Smooth muscle cell (in vitro differentiated cells): Measurements from ENCODE around the gene SPATA6L. TPM values are rescaled to one million over a fixed set of nuclear protein-coding genes. Genes with fewer than 3 reads are reported as not detected.

Source experiments
- DNase-seq: peaks from one replicate; lab custom pipeline; 2025; ENCODE audit not compliant: unreplicated experiment; lab: John Stamatoyannopoulos, UW
- H2AFZ ChIP-seq: fragments of 200-600 bp; sonication (generic); 2 replicates; pipeline ENCODE4 v1.6.0; 2016; ENCODE audit warnings: antibody characterized with exemption, low read depth, mild to moderate bottlenecking
- H3F3A ChIP-seq: fragments of 200-600 bp; sonication (generic); 2 replicates; pipeline ENCODE4 v1.6.0; 2017; ENCODE audit warnings: antibody characterized with exemption, low read depth
- H3K27ac ChIP-seq: fragments of 200-600 bp; sonication (generic); 2 replicates; pipeline ENCODE4 v1.5.1; 2016; ENCODE audit warnings: low read depth, mild to moderate bottlenecking
- H3K27me3 ChIP-seq: fragments of 200-600 bp; sonication (generic); 2 replicates; pipeline ENCODE4 v1.6.1; 2016; ENCODE audit warnings: low read depth, mild to moderate bottlenecking
- H3K36me3 ChIP-seq: fragments of 200-600 bp; sonication (generic); 2 replicates; pipeline ENCODE4 v1.5.1; 2016; ENCODE audit warnings: low read depth
- H3K4me1 ChIP-seq: fragments of 200-600 bp; sonication (generic); 2 replicates; pipeline ENCODE4 v1.5.1; 2016; ENCODE audit warnings: low read depth
- H3K4me2 ChIP-seq: fragments of 200-600 bp; sonication (generic); 2 replicates; pipeline ENCODE4 v1.6.0; 2016; ENCODE audit warnings: mild to moderate bottlenecking
- H3K4me3 ChIP-seq: fragments of 200-600 bp; sonication (generic); 2 replicates; pipeline ENCODE4 v1.5.1; 2016; ENCODE audit warnings: mild to moderate bottlenecking
- H3K79me2 ChIP-seq: fragments of 200-600 bp; sonication (generic); 2 replicates; pipeline ENCODE4 v1.6.0; 2016; ENCODE audit warnings: low read depth, mild to moderate bottlenecking
- H3K9ac ChIP-seq: fragments of 200-600 bp; sonication (generic); 2 replicates; pipeline ENCODE4 v1.6.0; 2016; ENCODE audit warnings: low read depth
- H3K9me3 ChIP-seq: fragments of 200-600 bp; sonication (generic); replicated peaks from 2 replicates; pipeline ENCODE4 v1.5.1; 2016; ENCODE audit warnings: low read depth
- H4K20me1 ChIP-seq: fragments of 200-600 bp; sonication (generic); 2 replicates; pipeline ENCODE4 v1.6.0; 2016; ENCODE audit warnings: low read depth
- WGBS: methylation state at CpG from one replicate; pipeline ENCODE4 v1.1.7; 2016; ENCODE audit warnings: low lambda C conversion rate; 5-methylcytosine and 5-hydroxymethylcytosine counted together
- polyA plus RNA-seq: library from polyadenylated mRNA; unstranded; fragments of >200 nt; fragmentation: Nextera tagmentation; extraction: Ambion mirVana; gene quantifications from 2 replicates; pipeline ENCODE4 v1.2.1, GENCODE V29; 2016
- total RNA-seq: library from RNA; depleted of rRNA; stranded (reverse); fragments of >200 nt; gene quantifications from 2 replicates; pipeline ENCODE4 v1.2.3, GENCODE V29; 2014
- TF ChIP-seq, protein P1 (sequence below): fragments of 200-600 bp; sonication (generic); IDR thresholded peaks from 2 replicates; pipeline ENCODE4 v1.5.1; 2017; ENCODE audit warnings: borderline replicate concordance, mild to moderate bottlenecking, antibody characterized with exemption; ENCODE audit not compliant: insufficient read depth, poor library complexity, severe bottlenecking

SPATA6L gene
- total and polyA plus RNA-seq, 2 experiments from 2014 or later = 0.57 to 0.67 TPM

DNA sequence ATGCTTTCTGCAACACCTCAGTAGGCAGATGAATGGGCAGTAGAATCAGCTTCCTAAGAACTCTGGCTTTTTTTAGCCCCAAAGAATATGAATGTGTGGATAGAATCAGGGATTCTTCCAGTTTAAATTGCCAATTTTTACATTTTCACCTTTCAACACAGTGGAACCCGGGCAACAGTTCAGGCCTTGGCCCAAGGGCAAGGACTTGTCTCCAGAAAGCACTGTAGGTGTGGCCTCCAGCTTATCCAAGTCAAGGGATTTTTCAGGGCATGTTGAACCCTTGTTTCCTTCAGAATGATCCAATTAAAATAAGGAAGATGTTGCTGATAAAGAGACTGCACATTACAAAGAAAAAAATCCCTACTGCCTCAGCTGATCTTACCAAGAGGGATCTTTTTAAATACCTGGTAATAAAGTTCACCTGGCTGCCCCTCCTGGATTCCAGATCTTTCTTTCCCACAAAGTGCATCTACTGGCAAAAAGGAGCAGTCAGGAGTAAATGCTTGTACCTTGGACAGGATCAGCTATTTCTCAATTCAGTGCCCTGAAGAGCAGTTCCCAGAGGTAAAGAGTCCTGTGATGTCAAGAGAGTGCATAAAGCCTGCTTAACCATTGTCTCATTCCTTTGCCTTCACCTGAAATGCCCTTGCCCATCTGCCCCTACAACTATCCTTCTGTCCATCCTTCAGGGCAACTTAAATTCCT, 84.3 kb downstream of the SPATA6L start:
- H3K9ac ChIP-seq = no peak overlapping the region
- H3F3A ChIP-seq = no peaks in the 10 kb centered on the region
- H3K27me3 ChIP-seq = no peaks in the 10 kb centered on the region
- no peak for DNase-seq
- H3K27ac ChIP-seq = no peak overlapping the region
- TF ChIP-seq, protein P1, sequence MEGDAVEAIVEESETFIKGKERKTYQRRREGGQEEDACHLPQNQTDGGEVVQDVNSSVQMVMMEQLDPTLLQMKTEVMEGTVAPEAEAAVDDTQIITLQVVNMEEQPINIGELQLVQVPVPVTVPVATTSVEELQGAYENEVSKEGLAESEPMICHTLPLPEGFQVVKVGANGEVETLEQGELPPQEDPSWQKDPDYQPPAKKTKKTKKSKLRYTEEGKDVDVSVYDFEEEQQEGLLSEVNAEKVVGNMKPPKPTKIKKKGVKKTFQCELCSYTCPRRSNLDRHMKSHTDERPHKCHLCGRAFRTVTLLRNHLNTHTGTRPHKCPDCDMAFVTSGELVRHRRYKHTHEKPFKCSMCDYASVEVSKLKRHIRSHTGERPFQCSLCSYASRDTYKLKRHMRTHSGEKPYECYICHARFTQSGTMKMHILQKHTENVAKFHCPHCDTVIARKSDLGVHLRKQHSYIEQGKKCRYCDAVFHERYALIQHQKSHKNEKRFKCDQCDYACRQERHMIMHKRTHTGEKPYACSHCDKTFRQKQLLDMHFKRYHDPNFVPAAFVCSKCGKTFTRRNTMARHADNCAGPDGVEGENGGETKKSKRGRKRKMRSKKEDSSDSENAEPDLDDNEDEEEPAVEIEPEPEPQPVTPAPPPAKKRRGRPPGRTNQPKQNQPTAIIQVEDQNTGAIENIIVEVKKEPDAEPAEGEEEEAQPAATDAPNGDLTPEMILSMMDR = no peak
- H3K4me2 ChIP-seq = no peak overlapping the region
- no peaks in the 10 kb centered on the region for H3K79me2 ChIP-seq
- no peaks in the 10 kb centered on the region for H4K20me1 ChIP-seq
- 74% methylated on average over 1 of the region's 1 CpG for whole genome bisulfite sequencing
- H3K4me1 ChIP-seq = no peaks in the 10 kb centered on the region
- H3K4me3 ChIP-seq = no peak overlapping the region
- H3K36me3 ChIP-seq = no peaks in the 10 kb centered on the region
- no peaks in the 10 kb centered on the region for H3K9me3 ChIP-seq
- no peak overlapping the region for H2AFZ ChIP-seq

DNA sequence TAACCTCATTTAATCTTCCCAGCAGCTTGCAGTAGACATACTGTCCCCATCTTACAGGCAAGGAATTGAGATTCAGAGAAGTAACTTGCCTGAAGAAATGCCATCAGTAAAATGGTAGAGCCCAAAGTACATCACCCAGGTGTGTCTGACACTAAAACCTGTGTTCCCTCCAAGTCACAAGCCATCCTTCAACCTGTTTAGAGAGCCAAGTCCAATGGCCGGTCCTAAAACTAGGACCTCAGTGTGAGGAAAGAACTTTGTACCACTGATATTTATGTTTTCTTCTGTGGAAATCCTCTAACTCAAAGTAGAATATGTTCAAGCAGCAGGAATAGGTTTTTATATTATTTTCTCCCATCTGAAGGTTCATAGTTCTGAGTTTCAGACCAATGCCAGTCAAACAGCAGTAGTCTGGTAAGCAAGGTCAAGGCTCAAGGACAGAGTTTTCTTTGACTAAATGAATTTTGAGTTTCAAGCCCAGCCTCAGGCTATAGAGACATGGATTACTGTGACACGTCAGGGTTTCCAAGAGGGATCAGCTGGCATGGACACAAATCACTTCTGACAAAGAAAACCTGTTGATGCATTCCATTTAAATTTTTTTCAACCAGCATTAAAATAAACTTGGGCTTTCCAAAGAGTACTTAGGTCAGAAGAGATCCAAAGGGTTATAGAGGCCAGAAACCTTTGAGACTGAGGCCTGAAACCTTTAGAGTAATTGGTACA, 85.1 kb downstream of the SPATA6L start:
- H3K27ac ChIP-seq = no peak overlapping the region
- no peak overlapping the region for H2AFZ ChIP-seq
- DNase-seq = no peak
- H3K79me2 ChIP-seq = no peaks in the 10 kb centered on the region
- no peaks in the 10 kb centered on the region for H3K4me1 ChIP-seq
- H3K4me2 ChIP-seq = no peak overlapping the region
- TF ChIP-seq, protein P1 = no peak
- no peaks in the 10 kb centered on the region for H3K36me3 ChIP-seq
- no peak overlapping the region for H3K4me3 ChIP-seq
- H4K20me1 ChIP-seq = no peaks in the 10 kb centered on the region
- WGBS = 83% methylated on average over 2 of the region's 2 CpGs
- no peaks in the 10 kb centered on the region for H3K27me3 ChIP-seq
- H3K9me3 ChIP-seq = no peaks in the 10 kb centered on the region
- no peaks in the 10 kb centered on the region for H3F3A ChIP-seq
- H3K9ac ChIP-seq = no peak overlapping the region

GRCh38 chr9:4579001-4579400, 87.3 kb downstream of the SPATA6L start:
- Histone ChIP-seq H3K27ac (no peak overlapping the region), H3K79me2 (no peaks in the 10 kb centered on the region), H4K20me1 (no peaks in the 10 kb centered on the region), H3K4me3 (no peak overlapping the region), H3K4me2 (no peak overlapping the region), H3K4me1 (no peaks in the 10 kb centered on the region), H2AFZ (no peak overlapping the region), H3K9me3 (no peaks in the 10 kb centered on the region), H3K27me3 (no peaks in the 10 kb centered on the region), H3F3A (no peaks in the 10 kb centered on the region), H3K36me3 (no peaks in the 10 kb centered on the region), H3K9ac (no peak overlapping the region)
- no peak for DNase-seq
- 95% methylated on average over 2 of the region's 2 CpGs for WGBS
- TF ChIP-seq, protein P1 = no peak

DNA sequence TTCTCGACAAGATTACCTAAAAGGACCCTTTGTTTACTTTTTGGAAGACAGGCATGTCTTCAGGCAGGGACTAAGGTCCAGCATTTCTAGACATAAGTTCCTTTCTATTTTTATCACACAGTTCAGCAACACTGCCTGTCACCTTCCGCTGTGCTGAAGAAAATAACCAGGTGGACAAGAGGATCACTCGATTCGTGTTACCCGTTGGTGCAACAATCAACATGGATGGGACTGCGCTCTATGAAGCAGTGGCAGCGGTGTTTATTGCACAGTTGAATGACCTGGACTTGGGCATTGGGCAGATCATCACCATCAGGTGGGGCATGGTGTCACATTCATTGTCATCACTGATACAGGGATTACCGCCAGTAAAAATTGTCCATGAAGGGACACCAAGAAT, 89.8 kb downstream of the SPATA6L start:
- H3K36me3 ChIP-seq = no peaks in the 10 kb centered on the region

More for the DNA sequence above, 89.8 kb downstream of the SPATA6L start:
- Histone ChIP-seq H3F3A (no peaks in the 10 kb centered on the region), H3K79me2 (no peaks in the 10 kb centered on the region), H3K4me2 (no peak overlapping the region), H2AFZ (no peak overlapping the region), H3K9me3 (no peaks in the 10 kb centered on the region), H3K4me3 (no peak overlapping the region), H3K9ac (no peak overlapping the region), H3K27ac (no peak overlapping the region), H3K4me1 (no peaks in the 10 kb centered on the region), H3K27me3 (no peaks in the 10 kb centered on the region), H4K20me1 (no peaks in the 10 kb centered on the region)
- DNase-seq = no peak
- WGBS = 85% methylated on average over 8 of the region's 8 CpGs
- TF ChIP-seq, protein P1 = no peak
